BLaER1 treated with 17β-estradiol and CSF1 and Interleukin-3, amounts not matched to agents 10 nM and 100 nM (cell line): ENCODE results near the gene NANP.
"Not testable (repeated sequence)": the region's sequence is repeated elsewhere in the genome, so short reads cannot be mapped to it uniquely, and the experiment has no call there.

ENCODE experiments used
- H3K27ac ChIP-seq, 11 experiments: shearing (Covaris generic); formaldehyde crosslinking; 2 replicates each; pipeline ENCODE4 v1.8.1; 2022
- H3K27me3 ChIP-seq, 11 experiments: shearing (Covaris generic); formaldehyde crosslinking; 2 replicates each; pipeline ENCODE4 v1.8.1; 2022
- H3K36me3 ChIP-seq, 11 experiments: shearing (Covaris generic); formaldehyde crosslinking; 2 replicates each; pipeline ENCODE4 v1.8.1; 2022
- H3K4me1 ChIP-seq, 10 experiments: shearing (Covaris generic); formaldehyde crosslinking; 2 replicates each; pipeline ENCODE4 v1.8.1; 2022
- H3K4me2 ChIP-seq, 11 experiments: shearing (Covaris generic); formaldehyde crosslinking; 2 replicates each; pipeline ENCODE4 v1.8.1; 2022
- H3K4me3 ChIP-seq, 10 experiments: shearing (Covaris generic); formaldehyde crosslinking; 2 replicates each; pipeline ENCODE4 v1.8.1; 2022
- H3K9ac ChIP-seq, 11 experiments: shearing (Covaris generic); formaldehyde crosslinking; 2 replicates each; pipeline ENCODE4 v1.8.1; 2022
- H3K9me3 ChIP-seq, 11 experiments: shearing (Covaris generic); formaldehyde crosslinking; replicated peaks in 1 of 11; 2 replicates each; pipeline ENCODE4 v1.8.1; 2022
- H4K20me1 ChIP-seq, 11 experiments: shearing (Covaris generic); formaldehyde crosslinking; 2 replicates each; pipeline ENCODE4 v1.8.1; 2022
- Cebpa-rat ChIP-seq, 11 experiments: shearing (Covaris generic); IDR thresholded peaks; 2 replicates each; pipeline ENCODE4 v1.8.1; 2022

The NANP gene

GRCh38 chr20:25622049-25622448, 1.8 kb downstream of the NANP start:
- Histone ChIP-seq H3K9ac (peak overlapping the region in 6 of 11 experiments; percentile 6 to 95 (median 92); a peak in 3 of 22 replicates), H3K27ac (no peak overlapping the region)

DNA sequence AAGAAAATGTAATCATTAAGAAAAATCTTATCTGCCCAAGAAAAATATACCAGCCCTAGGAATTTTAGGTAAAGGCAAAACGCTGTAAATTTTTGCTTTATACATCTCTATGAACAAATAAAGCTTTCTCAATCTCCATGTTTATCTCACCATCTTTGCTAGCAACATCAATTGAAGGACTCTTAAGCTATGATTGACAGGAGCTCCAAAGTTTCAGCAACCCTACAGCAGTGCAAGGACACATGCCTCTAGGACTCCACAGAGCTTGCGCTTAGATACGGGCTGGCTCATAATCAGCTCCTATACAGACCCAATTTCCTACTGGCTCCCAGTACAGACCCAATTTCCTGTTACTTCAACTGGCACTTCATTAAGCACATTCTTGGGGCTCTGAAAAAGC, 4.3 kb downstream of the NANP start:
- Histone ChIP-seq H3K36me3 (peaks cover 22 to 62% (median 35%) of the 10 kb centered on the region in 11 experiments), H3K27ac (peak overlapping the region in 2 of 11 experiments; percentile 33; a peak in 2 of 22 replicates), H3K9ac (peak overlapping the region in 3 of 11 experiments; percentile 1 to 42 (median 4); a peak in 2 of 22 replicates), H3K4me1 (peaks cover 17 to 43% (median 28%) of the 10 kb centered on the region in 10 experiments), H3K4me2 (peak overlapping the region in 8 of 11 experiments; percentile 30 to 81 (median 60); a peak in 15 of 22 replicates), H4K20me1 (peaks cover 0 to 42% (median 6%) of the 10 kb centered on the region in 11 experiments; a peak in 9 of 22 replicates), H3K9me3 (peaks cover 0 to 5% (median 0%) of the 10 kb centered on the region in 11 experiments; a peak in 3 of 22 replicates), H3K4me3 (no peak overlapping the region), H3K27me3 (no peaks in the 10 kb centered on the region)
- TF ChIP-seq Cebpa-rat (IDR thresholded peaks at IDR 0.05): no peak

More at GRCh38 chr20:25622049-25622448, 1.8 kb downstream of the NANP start:
- H3K4me3 ChIP-seq: peak overlapping the region in 7 of 10 experiments; percentile 81 to 96 (median 86); a peak in 9 of 20 replicates
- H3K4me2 ChIP-seq: peak overlapping the region; percentile 79 to 98 (median 91)
- peaks cover 0 to 11% (median 5%) of the 10 kb centered on the region in 11 experiments; a peak in 13 of 22 replicates for H3K9me3 ChIP-seq
- H3K4me1 ChIP-seq: peaks cover 24 to 52% (median 36%) of the 10 kb centered on the region in 10 experiments
- no peaks in the 10 kb centered on the region for H3K27me3 ChIP-seq
- TF ChIP-seq Cebpa-rat (IDR thresholded peaks at IDR 0.05): no peak
- peaks cover 0 to 17% (median 3%) of the 10 kb centered on the region in 11 experiments; a peak in 6 of 22 replicates for H4K20me1 ChIP-seq
- H3K36me3 ChIP-seq: peaks cover 0 to 36% (median 11%) of the 10 kb centered on the region in 11 experiments; a peak in 15 of 22 replicates

GRCh38 chr20:25608774-25609173, 15.0 kb downstream of the NANP start:
- Histone ChIP-seq H3K4me3 (no peak overlapping the region), H3K4me1 (peaks cover 0 to 20% (median 11%) of the 10 kb centered on the region in 10 experiments; a peak in 15 of 20 replicates), H3K27me3 (no peaks in the 10 kb centered on the region), H3K4me2 (peak overlapping the region in 8 of 11 experiments; percentile 21 to 61 (median 36); a peak in 15 of 22 replicates), H3K27ac (peak overlapping the region in 6 of 11 experiments; percentile 9 to 48 (median 32); a peak in 5 of 22 replicates), H4K20me1 (peaks cover 0 to 11% (median 0%) of the 10 kb centered on the region in 11 experiments; a peak in 2 of 22 replicates), H3K9ac (peak overlapping the region in 1 of 11 experiments; percentile 24; a peak in 1 of 22 replicates), H3K36me3 (peaks cover 7 to 26% (median 23%) of the 10 kb centered on the region in 11 experiments; a peak in 21 of 22 replicates), H3K9me3 (no peaks in the 10 kb centered on the region)
- peak in 3 of 11 experiments; percentile 24 to 43 (median 39); a peak in 3 of 22 replicates for TF ChIP-seq Cebpa-rat (IDR thresholded peaks at IDR 0.05)

DNA sequence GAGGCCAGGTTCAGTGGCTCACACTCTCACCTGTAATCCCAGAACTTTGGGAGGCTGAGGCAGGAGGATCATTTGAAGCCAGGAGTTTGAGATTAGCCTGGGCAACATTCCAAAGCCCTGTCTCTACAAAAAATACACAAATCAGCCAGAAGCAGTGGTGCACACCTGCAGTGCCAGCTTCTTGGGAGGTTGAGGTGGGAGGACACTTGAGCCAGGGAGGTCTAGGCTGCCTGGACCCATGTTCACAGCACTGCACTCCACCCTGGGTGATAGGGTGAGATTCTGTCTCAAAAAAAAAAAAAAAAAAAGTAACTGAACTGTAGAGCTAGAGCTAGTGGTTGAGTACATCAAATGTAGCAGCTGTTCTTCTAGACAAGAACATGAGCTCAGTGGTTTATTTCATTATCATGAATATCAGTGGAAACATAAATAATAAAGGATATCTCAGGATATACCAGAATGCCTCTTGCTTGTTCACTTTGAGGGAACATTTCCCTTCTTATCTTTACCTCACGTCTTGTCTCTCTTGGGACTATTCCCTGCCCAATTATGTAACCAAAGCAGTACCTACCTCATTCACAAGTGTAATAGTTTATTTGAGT, 17.6 kb downstream of the NANP start:
- Histone ChIP-seq H4K20me1 (no peaks in the 10 kb centered on the region), H3K4me2 (no peak overlapping the region), H3K4me1 (peaks cover 0 to 20% (median 11%) of the 10 kb centered on the region in 10 experiments; a peak in 15 of 20 replicates), H3K27ac (no peak overlapping the region), H3K9ac (no peak overlapping the region), H3K36me3 (peaks cover 0 to 8% (median under 1%) of the 10 kb centered on the region in 11 experiments; a peak in 8 of 22 replicates), H3K27me3 (no peaks in the 10 kb centered on the region), H3K9me3 (peaks cover 0 to 4% (median 0%) of the 10 kb centered on the region in 11 experiments; a peak in 1 of 22 replicates), H3K4me3 (no peak overlapping the region)
- no peak for TF ChIP-seq Cebpa-rat (IDR thresholded peaks at IDR 0.05)

GRCh38 chr20:25605148-25605547, 18.7 kb downstream of the NANP start:
- H3K36me3 ChIP-seq: peaks cover 0 to 4% (median 0%) of the 10 kb centered on the region in 11 experiments; a peak in 3 of 22 replicates
- peaks cover 0 to 18% (median 11%) of the 10 kb centered on the region in 10 experiments; a peak in 15 of 20 replicates for H3K4me1 ChIP-seq
- H3K4me2 ChIP-seq: no peak overlapping the region
- no peak overlapping the region for H3K4me3 ChIP-seq
- no peak for TF ChIP-seq Cebpa-rat (IDR thresholded peaks at IDR 0.05)
- no peaks in the 10 kb centered on the region for H3K27me3 ChIP-seq
- no peak overlapping the region for H3K27ac ChIP-seq
- no peaks in the 10 kb centered on the region for H4K20me1 ChIP-seq
- H3K9ac ChIP-seq: no peak overlapping the region
- H3K9me3 ChIP-seq: peaks cover 0 to 4% (median 0%) of the 10 kb centered on the region in 11 experiments; a peak in 2 of 22 replicates

DNA sequence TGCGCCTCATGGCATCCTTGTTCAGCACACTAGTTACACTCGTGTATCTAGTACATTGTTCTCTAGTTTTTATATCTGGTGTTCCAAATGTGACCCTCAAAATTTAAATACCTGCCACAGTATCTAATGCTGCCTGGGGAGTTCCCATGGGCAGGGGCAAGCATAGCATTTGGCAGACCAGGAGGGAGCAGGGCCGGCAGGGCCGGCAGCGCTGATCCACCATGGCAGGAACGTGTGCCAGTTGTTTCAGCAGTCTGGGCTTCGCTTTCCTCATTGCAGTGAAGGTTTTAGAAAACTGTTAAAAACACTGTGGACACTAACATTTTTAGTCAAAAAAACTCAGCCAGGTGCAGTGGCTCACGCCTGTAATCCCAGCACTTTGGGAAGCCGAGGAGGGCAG, 19.2 kb downstream of the NANP start:
- H3K36me3 ChIP-seq: no peaks in the 10 kb centered on the region; a peak in 2 of 22 replicates
- no peak for TF ChIP-seq Cebpa-rat (IDR thresholded peaks at IDR 0.05)

GRCh38 chr20:25602914-25603309, 20.9 kb downstream of the NANP start:
- not testable (repeated sequence) for H3K27me3 ChIP-seq, H3K4me1 ChIP-seq, H3K4me3 ChIP-seq, H4K20me1 ChIP-seq, H3K9ac ChIP-seq, H3K27ac ChIP-seq, H3K4me2 ChIP-seq, H3K36me3 ChIP-seq, H3K9me3 ChIP-seq

More for the DNA sequence above, 19.2 kb downstream of the NANP start:
- H3K4me3 ChIP-seq: no peak overlapping the region
- no peak overlapping the region for H3K4me2 ChIP-seq
- H3K27me3 ChIP-seq: no peaks in the 10 kb centered on the region
- no peak overlapping the region for H3K9ac ChIP-seq
- H3K4me1 ChIP-seq: peaks cover 0 to 15% (median 10%) of the 10 kb centered on the region in 10 experiments; a peak in 15 of 20 replicates
- peaks cover 0 to 4% (median 0%) of the 10 kb centered on the region in 11 experiments; a peak in 2 of 22 replicates for H3K9me3 ChIP-seq
- no peak overlapping the region for H3K27ac ChIP-seq
- no peaks in the 10 kb centered on the region for H4K20me1 ChIP-seq

DNA sequence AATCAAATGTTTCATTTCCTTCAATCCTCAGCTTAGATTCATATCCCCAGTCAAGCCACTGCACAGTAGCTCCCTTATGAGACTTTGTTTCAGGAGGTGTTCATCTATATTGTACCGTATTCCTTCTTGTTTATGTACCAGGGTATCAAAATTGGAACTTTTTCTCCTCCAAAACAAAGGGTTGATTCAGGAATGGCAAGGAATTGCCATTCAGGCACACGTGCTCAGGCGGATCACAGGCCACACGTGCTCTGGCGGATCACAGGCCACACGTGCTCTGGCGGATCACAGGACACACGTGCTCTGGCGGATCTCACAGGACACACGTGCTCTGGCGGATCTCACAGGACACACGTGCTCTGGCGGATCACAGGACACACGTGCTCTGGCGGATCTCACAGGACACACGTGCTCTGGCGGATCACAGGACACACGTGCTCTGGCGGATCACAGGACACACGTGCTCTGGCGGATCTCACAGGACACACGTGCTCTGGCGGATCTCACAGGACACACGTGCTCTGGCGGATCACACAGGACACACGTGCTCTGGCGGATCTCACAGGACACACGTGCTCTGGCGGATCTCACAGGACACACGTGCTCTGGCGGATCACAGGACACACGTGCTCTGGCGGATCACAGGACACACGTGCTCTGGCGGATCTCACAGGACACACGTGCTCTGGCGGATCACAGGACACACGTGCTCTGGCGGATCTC, 21.5 kb downstream of the NANP start:
- not testable (repeated sequence) for H3K4me1 ChIP-seq, H3K9ac ChIP-seq, H3K4me3 ChIP-seq, H3K9me3 ChIP-seq, H3K27me3 ChIP-seq, H3K4me2 ChIP-seq, H3K36me3 ChIP-seq, H3K27ac ChIP-seq, H4K20me1 ChIP-seq

- Histone ChIP-seq H3K27ac (no peak overlapping the region), H3K9ac (no peak overlapping the region), H3K4me3 (no peak overlapping the region), H3K27me3 (no peaks in the 10 kb centered on the region), H3K9me3 (peaks cover 0 to 4% (median 0%) of the 10 kb centered on the region in 11 experiments; a peak in 2 of 22 replicates), H3K36me3 (no peaks in the 10 kb centered on the region; a peak in 1 of 22 replicates), H3K4me2 (no peak overlapping the region), H4K20me1 (no peaks in the 10 kb centered on the region), H3K4me1 (no peaks in the 10 kb centered on the region)
- TF ChIP-seq Cebpa-rat (IDR thresholded peaks at IDR 0.05): no peak
These were observed 22.2 kb downstream of the NANP start for GRCh38 chr20:25601659-25602058.
